ENCODE measurements around the gene WWOX. TPM values are rescaled to one million over a fixed set of nuclear protein-coding genes. Genes with fewer than 3 reads are reported as not detected.

Gene WWOX
- total and polyA plus RNA-seq, 2 of the 13 experiments (the other 11 are each of a cell fraction or from before 2014, with no cell fraction given) = 9.1 to 37.4 TPM

DNA sequence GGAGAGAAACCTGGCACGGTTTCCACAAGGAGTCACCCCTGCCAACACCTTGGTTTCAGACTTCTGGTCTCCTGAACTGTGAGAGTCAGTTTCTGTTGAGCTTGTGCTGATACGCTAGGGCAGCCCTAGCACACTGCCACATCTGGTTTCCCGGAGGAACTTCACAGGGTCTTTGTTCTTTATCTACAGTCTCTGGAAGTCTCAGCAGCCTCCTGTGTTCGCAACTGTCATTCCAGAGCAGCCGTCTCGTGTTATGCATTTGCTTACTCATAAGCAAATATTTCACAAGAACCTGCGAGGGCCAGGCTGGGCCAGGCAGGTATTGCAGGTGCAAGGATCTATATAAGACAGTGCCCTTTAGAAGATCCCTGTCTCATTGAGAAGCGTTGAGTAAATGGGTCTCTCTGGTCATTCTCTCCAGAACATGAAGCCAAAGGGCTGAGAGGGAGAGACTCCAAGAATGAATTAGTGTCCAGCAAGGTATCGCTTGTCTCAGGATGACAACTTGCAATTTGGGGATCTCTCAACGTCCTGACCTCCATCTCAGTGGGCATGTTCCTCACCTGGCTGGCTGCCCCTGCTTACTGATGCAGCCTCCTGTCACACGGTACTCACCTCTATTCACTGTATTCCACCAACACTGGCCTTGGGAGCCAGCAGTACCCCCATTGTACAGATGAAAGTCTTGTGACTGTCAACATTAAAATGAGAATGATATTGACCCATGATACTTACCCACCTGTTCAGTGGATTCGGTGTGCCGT lies 141.2 kb downstream of the WWOX start (continued):
- TF ChIP-seq RFXANK (CRISPR knock-in tag; IDR thresholded peaks at IDR 0.05) = no peak
- TF ChIP-seq MEIS1 (CRISPR knock-in tag; IDR thresholded peaks at IDR 0.05; ENCODE audit: borderline replicate concordance) = no peak
- TF ChIP-seq SOX5 (CRISPR knock-in tag; IDR thresholded peaks at IDR 0.05; ENCODE audit: borderline replicate concordance) = peak; percentile 57; the same call in 1 of the 2 replicates
- peak; percentile 98 for TF ChIP-seq RBAK (CRISPR knock-in tag; IDR thresholded peaks at IDR 0.05)
- no peak for TF ChIP-seq SSRP1 (CRISPR knock-in tag; IDR thresholded peaks at IDR 0.05)
- peak; percentile 81 for TF ChIP-seq TFE3 (CRISPR knock-in tag; IDR thresholded peaks at IDR 0.05)
- TF ChIP-seq ZNF616 (CRISPR knock-in tag; IDR thresholded peaks at IDR 0.05; ENCODE audit: low read depth) = no peak
- TF ChIP-seq, protein P1, sequence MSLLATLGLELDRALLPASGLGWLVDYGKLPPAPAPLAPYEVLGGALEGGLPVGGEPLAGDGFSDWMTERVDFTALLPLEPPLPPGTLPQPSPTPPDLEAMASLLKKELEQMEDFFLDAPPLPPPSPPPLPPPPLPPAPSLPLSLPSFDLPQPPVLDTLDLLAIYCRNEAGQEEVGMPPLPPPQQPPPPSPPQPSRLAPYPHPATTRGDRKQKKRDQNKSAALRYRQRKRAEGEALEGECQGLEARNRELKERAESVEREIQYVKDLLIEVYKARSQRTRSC (CRISPR knock-in tag; IDR thresholded peaks at IDR 0.05; ENCODE audit: low read depth) = no peak
- no peak for TF ChIP-seq ZBTB10 (CRISPR knock-in tag; IDR thresholded peaks at IDR 0.05; ENCODE audit: borderline replicate concordance)
- TF ChIP-seq ZNF850 (CRISPR knock-in tag; conservative IDR thresholded peaks at IDR 0.05) = no peak
- 0 out of 2 replicates have a peak, but pooled peaks have one; percentile 16 for TF ChIP-seq ZFP37 (CRISPR knock-in tag; IDR thresholded peaks at IDR 0.05; ENCODE audit: borderline replicate concordance)
- TF ChIP-seq ZNF333 (CRISPR knock-in tag; IDR thresholded peaks at IDR 0.05; ENCODE audit: borderline replicate concordance) = 0 out of 2 replicates have a peak, but pooled peaks have one; percentile 53
- no peak for TF ChIP-seq ATAD3A (CRISPR knock-in tag; IDR thresholded peaks at IDR 0.05)
- TF ChIP-seq CEBPZ (IDR thresholded peaks at IDR 0.05; ENCODE audit: low read length) = no peak
- TF ChIP-seq ZSCAN21 (CRISPR knock-in tag; IDR thresholded peaks at IDR 0.05; ENCODE audit: borderline replicate concordance) = no peak
- no peak for TF ChIP-seq SOX6 (IDR thresholded peaks at IDR 0.05)
- TF ChIP-seq SOX6 (CRISPR knock-in tag; IDR thresholded peaks at IDR 0.05) = peak; percentile 78
- no peak for TF ChIP-seq ZNF703 (CRISPR knock-in tag; IDR thresholded peaks at IDR 0.05; ENCODE audit: borderline replicate concordance)
- no peak for TF ChIP-seq ATRX (CRISPR knock-in tag; IDR thresholded peaks at IDR 0.05; ENCODE audit: borderline replicate concordance)
- TF ChIP-seq ZNF33A (CRISPR knock-in tag; IDR thresholded peaks at IDR 0.05; ENCODE audit: borderline replicate concordance) = no peak
- TF ChIP-seq ZNF468 (CRISPR knock-in tag; IDR thresholded peaks at IDR 0.05) = no peak
- TF ChIP-seq SMC3 (IDR thresholded peaks at IDR 0.05; ENCODE audit: low read length) = peak; percentile 49; the same call in 1 of the 2 replicates
- TF ChIP-seq CEBPG (CRISPR knock-in tag; IDR thresholded peaks at IDR 0.05) = peak; percentile 87
